Raji (cell line): Measurements from ENCODE around the gene OR1M1.

Source experiments
- POLR2A ChIP-seq: IDR thresholded peaks from 2 replicates; pipeline ENCODE4 v1.6.1; 2011; ENCODE audit warnings: low read depth, low read length, control low read depth; ENCODE audit not compliant: insufficient read depth

OR1M1 gene, protein sequence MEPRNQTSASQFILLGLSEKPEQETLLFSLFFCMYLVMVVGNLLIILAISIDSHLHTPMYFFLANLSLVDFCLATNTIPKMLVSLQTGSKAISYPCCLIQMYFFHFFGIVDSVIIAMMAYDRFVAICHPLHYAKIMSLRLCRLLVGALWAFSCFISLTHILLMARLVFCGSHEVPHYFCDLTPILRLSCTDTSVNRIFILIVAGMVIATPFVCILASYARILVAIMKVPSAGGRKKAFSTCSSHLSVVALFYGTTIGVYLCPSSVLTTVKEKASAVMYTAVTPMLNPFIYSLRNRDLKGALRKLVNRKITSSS

GRCh38 chr19:9086761-9087160, at the start of gene OR1M1:
TSS of gene OR1M1 (plus strand) at chr19:9087061. CDS start at chr19:9093245, 6,184 bp downstream.
- no peak for TF ChIP-seq POLR2A

DNA sequence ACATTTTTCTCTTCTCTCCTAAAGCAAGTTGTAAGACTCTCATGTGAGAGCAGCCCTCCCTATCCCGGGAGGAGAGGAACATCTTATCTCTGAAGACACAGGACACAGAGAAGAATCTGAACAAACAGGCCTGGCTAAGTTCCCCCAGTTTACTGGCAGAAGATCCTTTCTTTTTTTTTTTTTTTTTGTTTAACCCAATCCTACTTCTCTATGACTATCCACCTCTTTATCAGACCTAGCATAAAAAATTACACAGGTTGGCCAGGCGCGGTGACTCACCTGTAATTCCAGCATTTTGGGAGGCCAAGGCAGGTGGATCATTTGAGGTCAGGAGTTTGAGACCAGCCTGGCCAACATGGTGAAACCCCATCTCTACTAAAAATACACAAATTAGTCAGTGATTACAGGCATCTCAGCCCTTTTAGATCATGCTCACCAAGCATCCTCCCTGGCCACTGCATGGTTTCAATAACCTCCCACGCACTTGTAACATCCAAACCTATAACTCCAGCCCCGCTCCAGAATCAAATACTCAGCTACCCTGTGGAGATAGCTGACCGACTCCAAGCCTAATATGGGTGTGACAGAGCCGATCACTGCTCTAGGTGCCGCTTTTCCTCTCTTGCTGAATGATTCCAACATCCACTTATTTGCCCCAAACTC, 49.3 kb upstream of the OR1M1 start:
- TF ChIP-seq POLR2A, result no peak

- TF ChIP-seq POLR2A, result no peak
Observed at GRCh38 chr19:9039728-9040127, 47.1 kb upstream of the OR1M1 start.

- TF ChIP-seq POLR2A, result no peak
Observed at GRCh38 chr19:9040131-9040530, 46.7 kb upstream of the OR1M1 start.

DNA sequence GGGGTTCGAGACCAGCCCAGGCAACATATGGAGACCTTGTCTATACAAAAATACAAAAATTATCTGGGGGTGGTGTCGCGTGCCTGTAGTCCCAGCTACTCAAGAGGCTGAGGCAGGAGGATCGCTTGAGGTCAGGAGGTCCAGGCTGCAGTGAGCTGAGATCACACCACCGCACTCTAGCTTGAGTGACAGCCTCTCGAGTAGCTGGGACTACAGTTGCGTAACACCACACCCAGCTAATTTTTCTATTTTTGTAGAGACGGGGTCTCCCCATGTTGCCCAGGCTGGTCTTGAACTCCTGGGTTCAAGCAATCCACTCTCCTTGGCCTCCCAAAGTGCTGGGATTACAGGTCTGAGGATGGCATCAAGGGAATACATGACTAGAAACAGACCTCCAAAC, 45.8 kb upstream of the OR1M1 start:
- no peak for TF ChIP-seq POLR2A

- TF ChIP-seq POLR2A, result no peak
Observed at GRCh38 chr19:9043524-9043923, 43.3 kb upstream of the OR1M1 start.

DNA sequence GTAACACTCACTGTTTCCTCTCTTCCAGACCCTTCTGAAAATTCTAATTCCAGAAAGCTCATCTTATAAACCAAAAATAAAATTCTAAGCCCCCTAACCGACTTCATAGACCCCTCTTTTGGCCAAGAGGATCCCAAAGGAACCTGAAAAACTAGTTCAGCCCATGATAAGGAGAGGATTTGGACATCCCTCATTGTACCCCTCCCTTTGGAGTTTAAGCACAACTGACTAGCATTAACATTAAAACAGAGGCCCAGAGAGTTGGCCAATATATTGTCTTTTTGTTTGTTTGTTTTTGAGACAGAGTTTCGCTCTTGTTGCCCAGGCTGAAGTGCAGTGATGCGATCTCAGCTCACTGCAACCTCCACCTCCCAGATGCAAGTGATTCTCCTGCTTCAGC, 42.4 kb upstream of the OR1M1 start:
- TF ChIP-seq POLR2A, result no peak

DNA sequence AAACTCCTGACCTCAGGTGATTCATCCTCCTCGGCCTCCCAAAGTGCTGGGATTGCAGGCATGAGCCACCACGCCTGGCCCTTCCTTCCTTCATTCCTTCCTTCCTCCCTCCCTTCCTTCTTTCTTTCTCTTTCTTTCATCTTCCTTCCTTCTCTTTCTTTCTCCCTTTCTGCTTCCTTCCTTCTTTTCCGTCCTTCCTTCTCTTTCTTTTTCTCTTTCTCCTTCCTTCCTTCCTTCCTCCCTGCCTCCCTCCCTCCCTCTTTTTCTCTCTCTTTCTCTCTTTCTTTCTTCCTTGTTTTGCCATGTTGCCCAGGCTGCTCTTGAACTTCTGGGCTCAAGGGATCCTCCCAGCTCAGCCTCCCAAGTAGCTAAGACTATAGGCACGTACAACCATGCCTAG, 40.2 kb upstream of the OR1M1 start:
- no peak for TF ChIP-seq POLR2A

DNA sequence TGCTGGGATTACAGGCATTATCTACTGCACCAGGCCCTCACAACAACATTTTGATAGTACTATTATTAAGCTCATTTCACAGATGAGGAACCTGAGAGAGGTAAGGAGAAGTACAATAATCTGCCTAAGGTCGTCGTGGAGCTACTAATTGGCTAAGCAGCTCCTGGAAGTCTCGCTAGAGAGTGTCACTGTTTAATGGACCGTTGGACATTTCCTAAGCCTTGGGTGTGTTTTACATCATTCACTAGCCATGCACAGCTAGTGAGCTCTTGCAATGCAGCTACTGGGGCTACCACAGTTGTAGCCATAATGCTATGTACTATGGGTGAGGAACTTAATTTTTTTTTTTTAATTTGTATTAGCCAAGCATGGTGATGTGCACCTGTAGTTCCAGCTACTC, 34.0 kb upstream of the OR1M1 start:
- no peak for TF ChIP-seq POLR2A

- TF ChIP-seq POLR2A, result no peak
Observed at GRCh38 chr19:9054207-9054606, 32.7 kb upstream of the OR1M1 start.

GRCh38 chr19:9054765-9055164, 32.1 kb upstream of the OR1M1 start:
- no peak for TF ChIP-seq POLR2A

GRCh38 chr19:9057505-9058258, 29.2 kb upstream of the OR1M1 start:
- TF ChIP-seq POLR2A, result no peak

DNA sequence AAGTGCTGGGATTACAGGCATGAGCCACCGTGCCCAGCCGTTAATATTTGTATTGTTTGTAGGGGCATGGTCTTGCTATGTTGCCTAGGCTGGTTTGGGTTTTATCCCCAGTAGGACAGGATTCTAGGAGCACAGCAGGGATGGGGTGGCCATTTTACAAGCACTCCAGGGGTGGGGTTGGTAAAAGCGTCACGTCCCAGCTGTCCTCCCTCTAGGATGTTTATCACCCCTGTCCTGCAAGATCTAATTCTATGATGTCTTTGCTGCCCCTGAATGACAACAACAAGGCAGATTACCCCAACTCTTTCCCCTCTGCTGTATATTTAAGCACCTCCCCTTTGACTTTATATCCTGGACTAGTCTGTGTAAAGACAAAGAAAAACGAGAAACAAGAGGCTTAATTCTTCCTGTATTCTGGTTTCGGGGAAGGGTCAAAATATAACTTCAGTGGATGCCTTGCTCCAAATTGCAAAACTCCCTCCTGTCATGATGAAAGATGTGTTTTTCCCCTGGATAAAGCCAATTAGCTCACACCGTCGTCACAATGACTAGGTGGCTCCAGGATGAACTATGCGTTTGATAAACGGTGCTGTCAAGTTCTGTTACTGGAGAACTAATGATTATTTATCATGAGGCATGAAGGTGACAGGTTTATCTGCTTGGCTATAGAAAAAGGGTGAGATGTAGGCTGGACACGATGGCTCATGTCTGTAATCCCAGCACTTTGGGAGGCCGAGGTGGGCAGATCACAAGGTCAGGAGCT, 27.8 kb upstream of the OR1M1 start:
- TF ChIP-seq POLR2A, result no peak

GRCh38 chr19:9060564-9061340, 26.1 kb upstream of the OR1M1 start:
- TF ChIP-seq POLR2A, result no peak
